Prostate gland (tissue), 1 donor: Measurements from ENCODE around the gene CYBC1.

Experiments used
- POLR2A ChIP-seq: fragments of 450-650 bp; IDR thresholded peaks from one replicate; pipeline ENCODE4 v1.6.1; 2016; ENCODE audit warnings: antibody characterized with exemption, mild to moderate bottlenecking
- POLR2AphosphoS5 ChIP-seq: sonication (generic); formaldehyde crosslinking; IDR thresholded peaks from one replicate; pipeline ENCODE4 v1.6.1; 2017; ENCODE audit warnings: antibody characterized with exemption

DNA sequence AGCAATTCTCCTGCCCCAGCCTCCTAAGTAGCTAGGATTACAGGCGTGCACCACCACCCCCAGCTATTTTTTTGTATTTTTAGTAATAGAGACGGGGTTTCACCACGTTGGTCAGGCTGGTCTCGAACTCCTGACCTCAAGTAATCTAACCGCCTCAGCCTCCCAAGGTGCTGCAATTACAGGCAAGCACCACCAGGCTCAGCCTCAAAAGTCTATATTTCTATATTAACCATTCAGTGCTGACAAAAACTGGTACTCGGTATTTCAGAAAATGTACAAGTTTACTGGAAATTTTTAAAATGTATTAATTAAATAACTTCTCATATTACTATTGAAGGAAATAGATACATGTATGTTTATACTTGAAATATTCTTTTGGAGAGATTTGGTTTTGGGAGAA lies 33.8 kb downstream of the CYBC1 start:
- no peak for TF ChIP-seq POLR2AphosphoS5
- no peak for TF ChIP-seq POLR2A
